Measurements from ENCODE around the gene RBM26.

- TF ChIP-seq POLR2AphosphoS5 (IDR thresholded peaks at IDR 0.05), result no peak
- no peak for TF ChIP-seq POLR2A (IDR thresholded peaks at IDR 0.05)
Measured at GRCh38 chr13:79442706-79443105, 36.7 kb upstream of the RBM26 start.

Data from prostate gland (tissue), 1 donor.